T47D (cell line): ENCODE measurements around the gene TGFBR1.

Experiments
- DNase-seq, 2 experiments: peaks; one replicate each; pipeline versions ENCODE4 v3.0.0 to v3.0.0-alpha.2; 2011 to 2012; ENCODE audit warnings: low read depth in 1 of 2, low spot score in 1 of 2
- JUND ChIP-seq: IDR thresholded peaks from 2 replicates; pipeline ENCODE4 v1.6.1; 2012; ENCODE audit warnings: low read depth
- in situ Hi-C: cut with HindIII; loops from 2 replicates; pipeline ENCODE4 v1.10.0; 2016; ENCODE audit warnings: low sequenced_read_pairs, low pct_unique_long_range_greater_than_20kb

TGFBR1 gene

DNA sequence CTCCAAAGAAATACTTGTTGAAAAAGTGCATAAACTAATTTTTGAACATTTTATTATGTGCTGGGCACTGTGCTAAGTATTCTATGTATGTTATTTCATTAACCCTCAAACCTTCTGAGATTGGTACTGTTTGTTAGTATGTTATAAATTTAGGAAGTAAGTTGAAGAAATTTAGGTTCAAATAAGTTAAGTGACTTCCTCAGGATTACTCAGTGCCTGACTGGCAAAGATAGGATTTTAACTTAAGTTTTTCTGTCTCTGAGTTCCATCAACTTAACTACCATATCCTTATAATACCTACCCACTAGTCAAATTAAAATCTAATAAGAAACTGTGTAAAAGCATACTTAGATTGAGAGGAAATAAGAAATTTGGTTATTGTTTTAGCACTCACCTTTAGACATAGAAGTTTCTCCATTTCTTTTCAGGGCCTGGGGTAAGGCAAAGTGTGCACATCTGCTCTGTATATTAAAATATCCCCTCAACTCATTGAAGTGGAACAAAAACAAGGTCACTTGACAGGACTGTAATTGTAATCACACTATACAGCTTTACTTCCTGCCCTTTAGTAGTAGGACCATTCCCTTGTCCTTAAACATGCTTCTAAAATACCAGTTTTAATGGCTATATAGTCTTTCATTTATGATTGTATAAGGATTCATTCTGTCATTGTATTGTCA is 15.2 kb downstream of the TGFBR1 start:
- in situ Hi-C loops = no loop called here
- no peak for DNase-seq
- TF ChIP-seq JUND = no peak

DNA sequence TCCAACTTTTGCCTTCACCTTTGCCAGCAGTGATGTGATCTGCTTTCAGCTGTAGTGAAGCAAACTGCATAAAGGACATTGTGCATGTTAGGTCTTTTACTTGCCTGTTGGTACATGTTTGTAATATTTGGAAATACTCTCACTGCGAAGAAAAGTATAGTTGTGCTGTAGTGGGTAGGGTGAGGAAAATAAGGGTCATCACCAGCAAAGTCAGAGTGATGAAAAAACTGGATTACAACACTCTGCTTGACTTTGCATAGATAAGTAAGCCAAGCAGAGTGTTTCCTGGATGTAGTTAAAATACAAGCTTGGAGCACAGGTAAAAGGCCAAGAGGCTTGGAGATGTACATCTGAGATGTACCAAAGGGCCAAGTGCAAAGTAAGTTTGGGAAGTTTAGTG is 16.7 kb downstream of the TGFBR1 start:
- no peak for DNase-seq
- in situ Hi-C loops = no loop called here
- TF ChIP-seq JUND = no peak

DNA sequence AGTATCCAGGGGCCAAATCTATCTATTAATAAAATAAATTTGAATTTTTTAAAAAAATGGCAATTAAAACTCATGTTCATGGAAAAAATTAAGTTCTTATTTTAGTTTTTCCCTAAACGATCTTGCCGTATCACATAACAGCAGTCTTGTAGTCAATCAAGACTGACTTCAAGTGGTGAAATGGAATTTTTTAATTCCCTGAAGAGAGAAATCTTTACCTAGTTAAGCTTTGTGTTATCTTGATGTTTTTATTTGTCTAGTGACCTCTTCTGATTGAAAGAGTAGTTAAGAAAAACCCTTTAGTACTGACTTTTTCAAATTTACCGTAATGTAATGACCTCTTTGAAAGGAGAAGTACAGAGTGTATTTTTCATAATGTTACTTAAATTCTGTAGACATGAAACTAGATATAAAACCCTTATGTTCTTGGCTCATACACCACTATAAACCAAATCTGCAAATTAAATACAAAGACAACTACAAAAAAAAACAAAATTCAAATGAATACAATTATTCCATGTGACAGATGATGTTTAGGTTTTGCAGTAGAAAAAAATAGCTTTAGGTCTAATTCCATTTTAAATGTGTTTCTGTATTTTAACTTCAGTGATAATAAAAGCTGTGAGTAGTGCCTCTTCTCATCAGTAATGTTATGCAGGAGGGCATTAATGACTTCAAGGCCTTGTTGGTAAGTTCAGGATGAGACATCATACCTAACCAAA is 19.8 kb downstream of the TGFBR1 start:
- in situ Hi-C loops = no loop called here
- TF ChIP-seq JUND = no peak
- DNase-seq = no peak

DNA sequence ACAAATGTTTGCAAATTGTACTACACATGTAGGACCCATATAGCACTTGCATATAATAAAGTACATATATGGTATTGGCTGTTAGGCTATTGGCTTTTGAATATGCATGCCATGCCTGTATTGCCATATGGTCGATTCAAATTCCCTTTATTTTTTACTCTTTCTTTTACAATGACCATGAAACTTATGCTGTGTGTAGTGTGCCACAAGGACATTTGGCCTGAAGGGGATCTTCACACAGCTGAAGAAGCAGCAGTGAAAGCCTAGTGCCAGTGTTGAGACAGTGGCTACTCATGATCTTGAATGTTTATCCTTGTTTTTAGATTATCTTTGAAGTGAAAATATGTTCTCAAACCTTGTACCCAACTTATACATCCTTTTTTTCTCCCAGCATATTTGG is 20.5 kb downstream of the TGFBR1 start:
- no peak for TF ChIP-seq JUND
- no peak for DNase-seq
- in situ Hi-C loops = no loop called here

DNA sequence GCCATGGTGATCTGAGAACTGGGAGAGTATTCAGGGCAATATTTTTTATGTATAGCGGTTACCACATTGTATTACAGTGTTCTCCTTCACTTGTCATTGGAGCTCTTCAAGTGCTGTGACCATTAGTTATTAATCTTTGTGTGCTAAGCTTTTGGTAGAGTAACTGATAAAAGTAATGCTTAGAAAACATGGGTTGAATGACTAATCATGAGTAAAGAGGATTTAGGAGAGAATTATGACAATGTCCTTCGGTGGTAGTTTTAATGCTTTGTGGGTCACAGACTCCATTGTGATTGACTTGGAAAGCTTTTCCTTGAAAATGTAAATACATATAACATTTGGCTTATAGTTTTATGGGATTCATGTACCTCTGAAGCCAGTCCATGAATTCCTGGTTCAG is 21.4 kb downstream of the TGFBR1 start:
- DNase-seq = no peak
- TF ChIP-seq JUND = no peak
- in situ Hi-C loops = no loop called here

DNA sequence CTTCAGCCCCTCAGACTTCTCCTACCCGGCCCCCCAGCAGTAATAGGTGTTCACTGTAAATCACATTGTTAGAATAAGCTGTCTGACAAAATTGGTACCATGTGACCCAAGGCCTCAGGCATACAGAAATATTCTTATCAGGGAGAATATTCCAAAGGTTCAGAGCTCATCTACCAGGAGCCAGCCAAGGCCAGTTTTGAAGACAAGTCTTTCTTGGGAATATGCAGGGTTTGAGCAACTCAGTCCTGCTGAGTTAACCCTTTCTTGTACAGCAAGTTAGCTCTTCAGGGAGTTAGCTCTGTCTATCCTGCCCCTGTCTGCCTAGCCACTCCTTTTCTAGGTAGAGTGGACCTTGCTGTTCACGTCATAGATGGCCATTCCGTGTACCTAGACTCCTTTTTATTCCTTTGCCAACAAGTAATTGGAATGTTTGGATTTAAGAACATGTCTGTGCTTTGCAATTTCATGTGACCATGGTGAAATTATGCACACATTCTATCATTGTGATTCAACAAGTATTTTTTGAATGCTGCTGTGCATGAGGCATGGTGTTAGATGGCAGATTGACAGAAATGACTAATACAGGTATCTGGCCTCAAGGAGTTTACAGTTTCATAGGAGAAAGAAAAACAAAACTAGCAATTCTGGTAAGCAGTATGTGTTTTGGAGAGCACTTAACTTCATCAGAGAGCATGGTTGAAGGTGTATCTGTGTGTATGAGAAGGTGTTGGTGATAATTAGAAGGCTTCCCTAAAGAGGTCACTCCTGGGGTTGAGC is 22.6 kb downstream of the TGFBR1 start:
- DNase-seq = no peak
- in situ Hi-C loops = no loop called here
- no peak for TF ChIP-seq JUND

DNA sequence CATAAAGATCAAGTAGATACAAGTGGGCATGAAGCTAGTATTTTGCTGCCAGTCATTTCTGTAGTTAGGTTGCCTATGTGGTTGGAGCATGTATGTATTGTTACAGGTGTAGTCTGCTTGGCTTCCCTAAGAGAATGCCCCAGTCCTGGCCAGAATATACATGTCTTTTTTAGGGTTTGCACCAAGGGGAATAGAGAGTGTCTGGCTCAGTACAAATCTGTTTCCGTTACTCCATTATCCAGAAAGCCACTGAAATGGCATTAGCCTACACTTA is 23.2 kb downstream of the TGFBR1 start:
- no peak for DNase-seq
- TF ChIP-seq JUND = no peak
- in situ Hi-C loops = no loop called here

DNA sequence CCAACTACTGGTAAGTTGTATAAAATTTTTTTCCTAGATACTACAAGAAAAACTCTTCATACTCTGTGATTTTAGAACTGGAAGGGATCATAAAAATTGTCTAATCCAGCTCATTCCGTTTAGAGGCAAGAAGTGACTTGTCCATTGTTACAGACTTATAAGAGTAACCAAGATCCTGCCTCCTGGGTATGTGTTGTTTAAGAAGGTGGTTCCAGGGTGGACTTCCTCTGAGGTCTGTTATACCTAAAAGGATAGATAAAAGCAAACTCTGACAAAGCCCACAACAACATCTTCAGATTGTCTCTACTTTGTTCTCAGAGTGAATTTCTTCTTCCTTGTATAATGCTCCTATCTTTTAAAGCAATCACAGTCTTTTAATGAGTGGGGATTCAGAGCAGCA is 24.2 kb downstream of the TGFBR1 start:
- DNase-seq = no peak
- no peak for TF ChIP-seq JUND
- in situ Hi-C loops = no loop called here

DNA sequence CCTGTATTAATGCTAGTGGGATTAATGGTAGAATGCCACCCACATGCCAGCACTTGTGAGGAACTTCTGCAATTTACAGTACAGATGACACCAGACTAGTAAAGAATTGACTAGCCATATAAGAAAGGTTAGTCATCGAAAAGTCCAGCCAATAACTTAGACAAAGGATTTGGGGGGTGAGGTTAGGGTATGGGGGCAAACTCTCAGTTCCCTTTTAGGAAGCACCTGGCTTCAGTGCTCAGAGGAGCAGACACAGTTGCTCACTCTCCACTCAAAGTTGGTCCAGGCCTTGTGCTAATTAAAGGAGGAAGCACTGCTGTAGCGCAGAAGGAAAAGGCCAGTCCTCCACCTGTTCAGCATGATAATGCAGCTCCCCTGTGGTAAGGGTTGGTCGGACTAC is 25.2 kb downstream of the TGFBR1 start:
- TF ChIP-seq JUND = no peak
- in situ Hi-C loops = no loop called here
- DNase-seq = no peak

DNA sequence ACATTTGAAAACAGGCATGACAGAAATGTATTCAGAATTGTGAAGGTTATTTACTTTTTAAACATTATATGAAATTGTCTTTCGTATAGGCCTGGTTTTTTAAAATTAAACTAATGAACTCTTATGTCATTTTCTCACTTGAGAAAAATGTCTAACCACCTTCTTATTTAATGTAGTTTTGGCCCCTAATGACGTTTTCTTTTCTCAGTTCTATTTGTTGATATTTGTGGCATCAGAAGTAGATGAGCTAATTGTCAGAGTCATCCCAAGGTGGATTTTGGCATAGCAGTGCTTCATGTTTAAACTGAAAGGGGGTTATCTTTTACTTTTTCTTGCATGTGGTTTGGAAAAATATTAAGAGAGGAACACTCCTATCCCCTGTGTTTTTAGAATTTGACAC is 28.2 kb downstream of the TGFBR1 start:
- DNase-seq = no peak
- TF ChIP-seq JUND = no peak
- in situ Hi-C loops = no loop called here

DNA sequence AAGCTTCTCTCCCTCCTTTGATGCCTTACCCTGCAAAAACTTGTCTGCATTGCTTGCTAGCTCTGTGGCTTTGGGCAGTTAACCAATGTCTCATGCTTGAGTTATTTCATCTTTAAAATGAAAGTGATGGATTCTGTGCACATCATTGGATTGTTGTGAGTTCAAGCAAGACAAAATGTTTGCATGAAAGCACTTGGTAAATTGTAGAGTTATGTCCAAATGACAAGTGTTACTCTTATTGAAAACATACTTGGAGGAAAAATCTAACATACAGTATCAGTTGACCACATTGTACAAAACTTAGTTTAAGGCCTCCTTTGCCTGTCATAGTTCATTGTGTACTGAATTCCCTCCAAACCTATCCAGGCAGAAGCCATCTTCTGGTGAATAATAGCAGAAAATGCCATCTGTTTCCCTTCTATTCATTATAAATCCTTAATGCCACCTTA is 30.0 kb downstream of the TGFBR1 start:
- in situ Hi-C loops = no loop called here
- no peak for DNase-seq

DNA sequence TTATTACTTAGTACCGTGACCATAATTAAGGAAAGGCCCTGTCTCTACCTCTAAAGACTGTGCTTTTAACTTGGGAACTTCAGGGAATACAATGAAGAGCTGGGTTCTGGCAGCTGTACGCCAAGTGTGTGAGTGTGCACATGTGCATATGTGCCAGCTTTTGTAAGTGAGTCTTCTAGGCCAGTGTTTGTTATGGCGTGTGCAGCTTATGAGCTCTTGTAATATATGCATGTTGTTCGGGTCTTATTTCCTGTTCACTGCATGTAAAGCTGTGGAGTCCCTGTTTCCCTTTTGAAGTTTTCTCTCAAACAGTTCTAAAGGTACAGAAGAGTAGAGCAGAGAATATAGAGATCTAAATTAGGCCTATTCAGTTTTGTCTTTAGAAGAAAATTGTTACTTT is 30.5 kb downstream of the TGFBR1 start:
- DNase-seq = no peak
- in situ Hi-C loops = no loop called here
- TF ChIP-seq JUND = no peak

More for the DNA sequence above, 30.0 kb downstream of the TGFBR1 start:
- no peak for TF ChIP-seq JUND

DNA sequence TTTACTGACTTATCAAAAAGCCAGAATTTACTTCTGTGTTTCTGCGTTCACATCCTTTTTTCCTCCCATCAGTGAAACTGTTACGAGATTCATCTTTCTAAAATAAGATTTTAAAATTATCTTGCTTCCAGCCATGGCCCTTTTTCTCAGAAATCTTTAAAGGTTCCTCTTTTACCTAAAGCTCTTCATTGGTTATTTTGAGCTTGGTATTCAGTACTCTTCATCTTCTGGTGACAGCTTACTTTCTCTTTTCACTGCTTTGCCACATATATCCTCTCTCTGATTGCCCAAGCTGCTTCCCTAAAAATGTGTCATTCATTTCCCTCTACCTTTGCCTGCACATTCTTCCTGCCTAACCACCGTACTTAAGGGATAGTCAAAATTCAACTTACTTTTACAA is 32.3 kb downstream of the TGFBR1 start:
- no peak for DNase-seq
- in situ Hi-C loops = no loop called here
- no peak for TF ChIP-seq JUND
